Endothelial cell of umbilical vein (primary cell): ENCODE measurements around the gene HEATR1. TPM values are rescaled to one million over a fixed set of nuclear protein-coding genes. Genes with fewer than 3 reads are reported as not detected.

Source experiments
- BruUV-seq: library from RNA; stranded (reverse); fragments of 400-500 nt; replicated peaks from 2 replicates; lab custom pipeline; 2021; lab: Mats Ljungman, UMichigan
- CTCF ChIA-PET: fragments of 300-600, 350-600 bp; sonication (Branson Sonifier 250); formaldehyde crosslinking; loops from one replicate; lab custom pipeline; 2021; ENCODE audit warnings: antibody characterized with exemption, inconsistent platforms; lab: Charles Lee
- POLR2A ChIA-PET: fragments of 300-600, 350-600 bp; sonication (Branson Sonifier 250); formaldehyde crosslinking; loops from one replicate; lab custom pipeline; 2021; ENCODE audit warnings: antibody characterized with exemption, inconsistent platforms; lab: Charles Lee
- DNase-seq: peaks from one replicate; pipeline ENCODE4 v3.0.0-alpha.2; 2011; ENCODE audit warnings: low read depth, low spot score
- FAIRE-seq: peaks from 2 replicates; lab custom pipeline; 2011; peaks lifted over from hg19 to GRCh38; lab: Jason Lieb, UNC
- H2AFZ ChIP-seq: 2 replicates; pipeline ENCODE4 v1.6.0; 2012; ENCODE audit warnings: low read depth, low read length, control low read depth, inconsistent platforms
- H3K27ac ChIP-seq: 2 replicates; pipeline ENCODE4 v1.5.1; 2011; ENCODE audit warnings: low read depth, mild to moderate bottlenecking, control low read depth, low read length, moderate library complexity; ENCODE audit not compliant: insufficient read depth
- H3K27me3 ChIP-seq, 2 experiments: 2 replicates each; pipeline versions ENCODE4 v1.6.0 to v1.6.1; 2011; ENCODE audit warnings: low read length in 2 of 2, mixed read lengths in 1 of 2; ENCODE audit not compliant: control insufficient read depth in 2 of 2, insufficient read depth in 2 of 2
- H3K36me3 ChIP-seq, 2 experiments: 2 replicates in 1 of 2; 3 replicates in 1 of 2; pipeline ENCODE4 v1.5.1; 2011; ENCODE audit warnings: low read length in 2 of 2, mild to moderate bottlenecking in 1 of 2, moderate library complexity in 1 of 2; ENCODE audit not compliant: control insufficient read depth in 2 of 2, insufficient read depth in 2 of 2; ENCODE audit errors: extremely low read depth in 1 of 2
- H3K4me1 ChIP-seq: 3 replicates; pipeline ENCODE4 v1.5.1; 2011; ENCODE audit warnings: mild to moderate bottlenecking, low read length; ENCODE audit not compliant: control insufficient read depth, insufficient read depth; ENCODE audit errors: extremely low read depth
- H3K4me2 ChIP-seq: 2 replicates; pipeline ENCODE4 v1.6.1; 2011; ENCODE audit warnings: low read length, control low read depth, mixed read lengths; ENCODE audit not compliant: insufficient read depth
- H3K4me3 ChIP-seq, 3 experiments: fragments of 200-600 bp in 1 of 3; sonication (generic), shearing (Covaris generic) in 1 of 3; replicated peaks in 1 of 3; 2 replicates each; pipeline ENCODE4 v1.5.1; 2011 to 2016; ENCODE audit warnings: control low read depth in 3 of 3, low read length in 3 of 3, mild to moderate bottlenecking in 2 of 3, inconsistent platforms in 1 of 3, low read depth in 1 of 3, moderate library complexity in 1 of 3; ENCODE audit not compliant: insufficient read depth in 1 of 3
- H3K79me2 ChIP-seq: 2 replicates; pipeline ENCODE4 v1.6.0; 2012; ENCODE audit warnings: low read length, inconsistent platforms; ENCODE audit not compliant: control insufficient read depth, insufficient read depth
- H3K9ac ChIP-seq: replicated peaks from 2 replicates; pipeline ENCODE3; 2011; ENCODE audit warnings: low read length, control low read depth; ENCODE audit not compliant: insufficient read depth; ENCODE audit errors: extremely low read depth
- H3K9me1 ChIP-seq: replicated peaks from 3 replicates; pipeline ENCODE4 v1.6.0; 2011; ENCODE audit warnings: mild to moderate bottlenecking, low read length; ENCODE audit not compliant: control insufficient read depth, insufficient read depth; ENCODE audit errors: extremely low read depth
- H3K9me3 ChIP-seq: replicated peaks from 2 replicates; pipeline ENCODE4 v1.5.1; 2012; ENCODE audit warnings: low read length, inconsistent platforms; ENCODE audit not compliant: control insufficient read depth, insufficient read depth
- H4K20me1 ChIP-seq: replicated peaks from 2 replicates; pipeline ENCODE3; 2011; ENCODE audit warnings: mild to moderate bottlenecking, low read length; ENCODE audit not compliant: control insufficient read depth, insufficient read depth; ENCODE audit errors: extremely low read depth
- EZH2 ChIP-seq: IDR thresholded peaks from 2 replicates; pipeline ENCODE4 v1.6.1; 2012; ENCODE audit warnings: borderline replicate concordance, low read depth, mild to moderate bottlenecking, moderate library complexity, low read length, inconsistent platforms; ENCODE audit not compliant: severe bottlenecking
- FOS ChIP-seq: IDR thresholded peaks from 2 replicates; pipeline ENCODE4 v1.6.1; 2011; ENCODE audit warnings: mild to moderate bottlenecking, low read length, moderate library complexity, borderline replicate concordance; ENCODE audit not compliant: insufficient read depth
- GATA2 ChIP-seq: IDR thresholded peaks from 2 replicates; pipeline ENCODE4 v1.7.0; 2011; ENCODE audit warnings: low read depth, mild to moderate bottlenecking, moderate library complexity, mixed read lengths, low read length; ENCODE audit not compliant: insufficient read length, insufficient read depth
- JUN ChIP-seq: IDR thresholded peaks from 2 replicates; pipeline ENCODE4 v1.6.1; 2011; ENCODE audit warnings: borderline replicate concordance, low read depth; ENCODE audit not compliant: insufficient read length, insufficient read depth
- MYC ChIP-seq: IDR thresholded peaks from one replicate; pipeline ENCODE4 v1.6.1; 2011; ENCODE audit warnings: mild to moderate bottlenecking, low read depth, low read length
- POLR2A ChIP-seq: IDR thresholded peaks from 2 replicates; pipeline ENCODE4 v1.6.1; 2012; ENCODE audit warnings: low read depth, mild to moderate bottlenecking, control low read depth, low read length
- POLR2AphosphoS5 ChIP-seq: IDR thresholded peaks from 2 replicates; pipeline ENCODE4 v1.6.1; 2012; ENCODE audit warnings: low read depth, mild to moderate bottlenecking, control low read depth, low read length, moderate library complexity; ENCODE audit not compliant: insufficient read depth
- dilution Hi-C: fragments of 300-500 bp; cut with MboI; formaldehyde crosslinking; loops from one replicate; pipeline ENCODE4 v1.15.0; 2019; ENCODE audit warnings: low sequenced_read_pairs; ENCODE audit not compliant: extremely low pct_ligation_motif_present
- intact Hi-C: fragments of 100-400 bp; cut with micrococcal nuclease; formaldehyde crosslinking; loops from one replicate; pipeline ENCODE4 v1.10.0; 2022
- polyA plus RNA-seq, 4 experiments: library from polyadenylated mRNA; depleted of rRNA in 3 of 4; stranded (reverse) in 3 of 4; unstranded in 1 of 4; fragments of >200 nt; gene quantifications; 2 replicates each; pipeline versions ENCODE4 v1.2.1 to v1.2.3, GENCODE V29; 2011 to 2012; ENCODE audit warnings: missing spikeins in 1 of 4
- total RNA-seq: library from RNA; stranded (reverse); gene quantifications from 2 replicates; pipeline ENCODE4 v1.2.3, GENCODE V29; 2021
- TF ChIP-seq, protein P1 (sequence below), 2 donors: IDR thresholded peaks; 1 replicate in 1 of 2; 2 replicates in 1 of 2; pipeline ENCODE4 v1.5.1; 2011; ENCODE audit warnings: low read length in 2 of 2, mild to moderate bottlenecking in 2 of 2, moderate library complexity in 2 of 2, control low read depth in 1 of 2, inconsistent platforms in 1 of 2, low read depth in 1 of 2; ENCODE audit not compliant: insufficient read depth in 1 of 2; ENCODE audit errors: extremely low read depth in 1 of 2
- TF ChIP-seq, protein P2 (sequence below): IDR thresholded peaks from 2 replicates; pipeline ENCODE4 v1.6.1; 2011; ENCODE audit not compliant: insufficient read depth, insufficient read length

The HEATR1 gene
- total and polyA plus RNA-seq, 2 donors (not counting 3 experiments of a cell fraction or from before 2014, with no cell fraction given) = 8.4 to 62.0 TPM

- POLR2A ChIA-PET = no interaction called here
- H3K4me2 ChIP-seq = no peak overlapping the region
- peaks cover 3% of the 10 kb centered on the region for H3K79me2 ChIP-seq
- H3K9me3 ChIP-seq = no peaks in the 10 kb centered on the region
- H3K27me3 ChIP-seq = no peaks in the 10 kb centered on the region
- H3K27ac ChIP-seq = no peak overlapping the region
- H3K9ac ChIP-seq = no peak overlapping the region
- dilution Hi-C loops = no loop called here
- H3K36me3 ChIP-seq = peaks cover 0 to 5% of the 10 kb centered on the region in 2 experiments
- H3K4me3 ChIP-seq = no peak overlapping the region
- TF ChIP-seq GATA2 (no peak), JUN (no peak), POLR2A (no peak), EZH2 (no peak), MYC (no peak), FOS (no peak), POLR2AphosphoS5 (no peak)
- TF ChIP-seq, protein P1, sequence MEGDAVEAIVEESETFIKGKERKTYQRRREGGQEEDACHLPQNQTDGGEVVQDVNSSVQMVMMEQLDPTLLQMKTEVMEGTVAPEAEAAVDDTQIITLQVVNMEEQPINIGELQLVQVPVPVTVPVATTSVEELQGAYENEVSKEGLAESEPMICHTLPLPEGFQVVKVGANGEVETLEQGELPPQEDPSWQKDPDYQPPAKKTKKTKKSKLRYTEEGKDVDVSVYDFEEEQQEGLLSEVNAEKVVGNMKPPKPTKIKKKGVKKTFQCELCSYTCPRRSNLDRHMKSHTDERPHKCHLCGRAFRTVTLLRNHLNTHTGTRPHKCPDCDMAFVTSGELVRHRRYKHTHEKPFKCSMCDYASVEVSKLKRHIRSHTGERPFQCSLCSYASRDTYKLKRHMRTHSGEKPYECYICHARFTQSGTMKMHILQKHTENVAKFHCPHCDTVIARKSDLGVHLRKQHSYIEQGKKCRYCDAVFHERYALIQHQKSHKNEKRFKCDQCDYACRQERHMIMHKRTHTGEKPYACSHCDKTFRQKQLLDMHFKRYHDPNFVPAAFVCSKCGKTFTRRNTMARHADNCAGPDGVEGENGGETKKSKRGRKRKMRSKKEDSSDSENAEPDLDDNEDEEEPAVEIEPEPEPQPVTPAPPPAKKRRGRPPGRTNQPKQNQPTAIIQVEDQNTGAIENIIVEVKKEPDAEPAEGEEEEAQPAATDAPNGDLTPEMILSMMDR (IDR thresholded peaks at IDR 0.05; ENCODE audit: extremely low read depth in 1 of 2, insufficient read depth in 1 of 2, low read depth in 1 of 2, low read length in 2 of 2) = no peak
- TF ChIP-seq, protein P2, sequence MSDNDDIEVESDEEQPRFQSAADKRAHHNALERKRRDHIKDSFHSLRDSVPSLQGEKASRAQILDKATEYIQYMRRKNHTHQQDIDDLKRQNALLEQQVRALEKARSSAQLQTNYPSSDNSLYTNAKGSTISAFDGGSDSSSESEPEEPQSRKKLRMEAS = no peak
- BruUV-seq = no TSS peak
- FAIRE-seq = no peak
- DNase-seq = no peak
- intact Hi-C loops = no loop called here
- H3K4me1 ChIP-seq = peaks cover 14% of the 10 kb centered on the region
- CTCF ChIA-PET = interaction anchor here (1.1 kb wide), 1 partner anchor 427 kb away, joined by 4 read pairs; no protein-coding TSS in a partner anchor
- no peak overlapping the region for H2AFZ ChIP-seq
- no peaks in the 10 kb centered on the region for H3K9me1 ChIP-seq
- H4K20me1 ChIP-seq = no peaks in the 10 kb centered on the region
Measured at GRCh38 chr1:236532850-236533249, 71.5 kb downstream of the HEATR1 start.
